WTC11 (cell line): ENCODE measurements around the gene RNGTT. TPM values are rescaled to one million over a fixed set of nuclear protein-coding genes. Genes with fewer than 3 reads are reported as not detected.

Source experiments
- EMX1 ChIP-seq: fragments of 250-450 bp; sonication (Bioruptor Pico); IDR thresholded peaks from 2 replicates; pipeline ENCODE4 v1.8.0; 2021; ENCODE audit warnings: mild to moderate bottlenecking
- PRRX2 ChIP-seq: fragments of 250-450 bp; sonication (Bioruptor Pico); IDR thresholded peaks from 2 replicates; pipeline ENCODE4 v1.8.0; 2021; ENCODE audit warnings: mild to moderate bottlenecking
- TEAD4 ChIP-seq: sonication (generic); formaldehyde crosslinking; IDR thresholded peaks from 2 replicates; pipeline ENCODE4 v1.8.0; 2022; ENCODE audit warnings: mild to moderate bottlenecking, missing genetic modification reagents
- ZBTB21 ChIP-seq: sonication (generic); formaldehyde crosslinking; IDR thresholded peaks from 2 replicates; pipeline ENCODE4 v1.8.1; 2023; ENCODE audit warnings: mild to moderate bottlenecking, missing genetic modification reagents, borderline replicate concordance
- ZNF671 ChIP-seq: fragments of 250-450 bp; sonication (Bioruptor Pico); IDR thresholded peaks from 2 replicates; pipeline ENCODE4 v1.8.0; 2021; ENCODE audit warnings: mild to moderate bottlenecking
- total RNA-seq: library from RNA; stranded (reverse); gene quantifications from 3 replicates; pipeline ENCODE4 v1.2.3, GENCODE V29; 2021
- TF ChIP-seq, protein P1 (sequence below): sonication (generic); formaldehyde crosslinking; IDR thresholded peaks from 2 replicates; pipeline ENCODE4 v1.8.0; 2023; ENCODE audit warnings: missing genetic modification reagents, mild to moderate bottlenecking, borderline replicate concordance
- TF ChIP-seq, protein P2 (sequence below): fragments of 250-450 bp; sonication (Bioruptor Pico); IDR thresholded peaks from 2 replicates; pipeline ENCODE4 v1.9.0; 2021; ENCODE audit warnings: moderate library complexity, mild to moderate bottlenecking, inconsistent platforms, borderline replicate concordance
- TF ChIP-seq, protein P3 (sequence below): sonication (generic); formaldehyde crosslinking; IDR thresholded peaks from 2 replicates; pipeline ENCODE4 v1.8.1; 2022; ENCODE audit warnings: low read depth, mild to moderate bottlenecking, moderate library complexity, missing genetic modification reagents, borderline replicate concordance
- TF ChIP-seq, protein P4 (sequence below): sonication (generic); formaldehyde crosslinking; IDR thresholded peaks from 2 replicates; pipeline ENCODE4 v1.8.0; 2023; ENCODE audit warnings: mild to moderate bottlenecking, missing genetic modification reagents
- TF ChIP-seq, protein P5 (sequence below): fragments of 250-450 bp; sonication (Bioruptor Pico); conservative IDR thresholded peaks from 2 replicates; pipeline ENCODE4 v1.9.0; 2021; ENCODE audit warnings: mild to moderate bottlenecking
- TF ChIP-seq, protein P6 (sequence below): fragments of 250-450 bp; sonication (Bioruptor Pico); IDR thresholded peaks from 2 replicates; pipeline ENCODE4 v1.9.0; 2021; ENCODE audit warnings: mild to moderate bottlenecking, borderline replicate concordance
- TF ChIP-seq, protein P7 (sequence below): sonication (generic); formaldehyde crosslinking; IDR thresholded peaks from 2 replicates; pipeline ENCODE4 v1.8.1; 2023; ENCODE audit warnings: mild to moderate bottlenecking, missing genetic modification reagents

RNGTT gene
- total RNA-seq, 1 experiment from 2014 or later = 20.4 TPM

DNA sequence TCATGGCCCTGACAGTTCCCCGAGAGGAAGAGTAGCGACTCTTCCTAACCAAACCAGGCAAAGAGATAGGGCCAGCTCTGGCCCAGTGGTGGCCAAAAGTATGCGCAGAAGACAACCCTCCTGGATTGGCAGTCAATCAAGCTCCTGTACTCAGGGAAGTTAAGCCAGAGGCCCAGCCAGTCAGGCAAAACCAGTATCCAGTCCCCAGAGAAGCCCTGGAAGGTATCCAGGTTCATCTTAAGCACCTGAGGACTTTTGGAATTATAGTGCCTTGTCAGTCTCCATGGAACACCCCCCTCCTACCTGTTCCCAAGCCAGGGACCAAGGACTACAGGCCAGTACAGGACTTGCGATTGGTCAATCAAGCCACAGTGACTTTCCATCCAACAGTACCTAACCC, 298.3 kb downstream of the RNGTT start (continued):
- TF ChIP-seq, protein P1, sequence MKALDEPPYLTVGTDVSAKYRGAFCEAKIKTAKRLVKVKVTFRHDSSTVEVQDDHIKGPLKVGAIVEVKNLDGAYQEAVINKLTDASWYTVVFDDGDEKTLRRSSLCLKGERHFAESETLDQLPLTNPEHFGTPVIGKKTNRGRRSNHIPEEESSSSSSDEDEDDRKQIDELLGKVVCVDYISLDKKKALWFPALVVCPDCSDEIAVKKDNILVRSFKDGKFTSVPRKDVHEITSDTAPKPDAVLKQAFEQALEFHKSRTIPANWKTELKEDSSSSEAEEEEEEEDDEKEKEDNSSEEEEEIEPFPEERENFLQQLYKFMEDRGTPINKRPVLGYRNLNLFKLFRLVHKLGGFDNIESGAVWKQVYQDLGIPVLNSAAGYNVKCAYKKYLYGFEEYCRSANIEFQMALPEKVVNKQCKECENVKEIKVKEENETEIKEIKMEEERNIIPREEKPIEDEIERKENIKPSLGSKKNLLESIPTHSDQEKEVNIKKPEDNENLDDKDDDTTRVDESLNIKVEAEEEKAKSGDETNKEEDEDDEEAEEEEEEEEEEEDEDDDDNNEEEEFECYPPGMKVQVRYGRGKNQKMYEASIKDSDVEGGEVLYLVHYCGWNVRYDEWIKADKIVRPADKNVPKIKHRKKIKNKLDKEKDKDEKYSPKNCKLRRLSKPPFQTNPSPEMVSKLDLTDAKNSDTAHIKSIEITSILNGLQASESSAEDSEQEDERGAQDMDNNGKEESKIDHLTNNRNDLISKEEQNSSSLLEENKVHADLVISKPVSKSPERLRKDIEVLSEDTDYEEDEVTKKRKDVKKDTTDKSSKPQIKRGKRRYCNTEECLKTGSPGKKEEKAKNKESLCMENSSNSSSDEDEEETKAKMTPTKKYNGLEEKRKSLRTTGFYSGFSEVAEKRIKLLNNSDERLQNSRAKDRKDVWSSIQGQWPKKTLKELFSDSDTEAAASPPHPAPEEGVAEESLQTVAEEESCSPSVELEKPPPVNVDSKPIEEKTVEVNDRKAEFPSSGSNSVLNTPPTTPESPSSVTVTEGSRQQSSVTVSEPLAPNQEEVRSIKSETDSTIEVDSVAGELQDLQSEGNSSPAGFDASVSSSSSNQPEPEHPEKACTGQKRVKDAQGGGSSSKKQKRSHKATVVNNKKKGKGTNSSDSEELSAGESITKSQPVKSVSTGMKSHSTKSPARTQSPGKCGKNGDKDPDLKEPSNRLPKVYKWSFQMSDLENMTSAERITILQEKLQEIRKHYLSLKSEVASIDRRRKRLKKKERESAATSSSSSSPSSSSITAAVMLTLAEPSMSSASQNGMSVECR (CRISPR knock-in tag) = no peak
- TF ChIP-seq ZBTB21 = no peak
- no peak for TF ChIP-seq TEAD4 (CRISPR knock-in tag)
- TF ChIP-seq ZNF671 (CRISPR knock-in tag) = no peak
- TF ChIP-seq, protein P2, sequence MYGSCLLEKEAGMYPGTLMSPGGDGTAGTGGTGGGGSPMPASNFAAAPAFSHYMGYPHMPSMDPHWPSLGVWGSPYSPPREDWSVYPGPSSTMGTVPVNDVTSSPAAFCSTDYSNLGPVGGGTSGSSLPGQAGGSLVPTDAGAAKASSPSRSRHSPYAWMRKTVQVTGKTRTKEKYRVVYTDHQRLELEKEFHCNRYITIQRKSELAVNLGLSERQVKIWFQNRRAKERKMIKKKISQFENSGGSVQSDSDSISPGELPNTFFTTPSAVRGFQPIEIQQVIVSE = no peak
- TF ChIP-seq, protein P3, sequence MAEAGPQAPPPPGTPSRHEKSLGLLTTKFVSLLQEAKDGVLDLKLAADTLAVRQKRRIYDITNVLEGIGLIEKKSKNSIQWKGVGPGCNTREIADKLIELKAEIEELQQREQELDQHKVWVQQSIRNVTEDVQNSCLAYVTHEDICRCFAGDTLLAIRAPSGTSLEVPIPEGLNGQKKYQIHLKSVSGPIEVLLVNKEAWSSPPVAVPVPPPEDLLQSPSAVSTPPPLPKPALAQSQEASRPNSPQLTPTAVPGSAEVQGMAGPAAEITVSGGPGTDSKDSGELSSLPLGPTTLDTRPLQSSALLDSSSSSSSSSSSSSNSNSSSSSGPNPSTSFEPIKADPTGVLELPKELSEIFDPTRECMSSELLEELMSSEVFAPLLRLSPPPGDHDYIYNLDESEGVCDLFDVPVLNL (CRISPR knock-in tag) = no peak
- TF ChIP-seq EMX1 (CRISPR knock-in tag) = no peak
- TF ChIP-seq PRRX2 (CRISPR knock-in tag) = no peak
- TF ChIP-seq, protein P4, sequence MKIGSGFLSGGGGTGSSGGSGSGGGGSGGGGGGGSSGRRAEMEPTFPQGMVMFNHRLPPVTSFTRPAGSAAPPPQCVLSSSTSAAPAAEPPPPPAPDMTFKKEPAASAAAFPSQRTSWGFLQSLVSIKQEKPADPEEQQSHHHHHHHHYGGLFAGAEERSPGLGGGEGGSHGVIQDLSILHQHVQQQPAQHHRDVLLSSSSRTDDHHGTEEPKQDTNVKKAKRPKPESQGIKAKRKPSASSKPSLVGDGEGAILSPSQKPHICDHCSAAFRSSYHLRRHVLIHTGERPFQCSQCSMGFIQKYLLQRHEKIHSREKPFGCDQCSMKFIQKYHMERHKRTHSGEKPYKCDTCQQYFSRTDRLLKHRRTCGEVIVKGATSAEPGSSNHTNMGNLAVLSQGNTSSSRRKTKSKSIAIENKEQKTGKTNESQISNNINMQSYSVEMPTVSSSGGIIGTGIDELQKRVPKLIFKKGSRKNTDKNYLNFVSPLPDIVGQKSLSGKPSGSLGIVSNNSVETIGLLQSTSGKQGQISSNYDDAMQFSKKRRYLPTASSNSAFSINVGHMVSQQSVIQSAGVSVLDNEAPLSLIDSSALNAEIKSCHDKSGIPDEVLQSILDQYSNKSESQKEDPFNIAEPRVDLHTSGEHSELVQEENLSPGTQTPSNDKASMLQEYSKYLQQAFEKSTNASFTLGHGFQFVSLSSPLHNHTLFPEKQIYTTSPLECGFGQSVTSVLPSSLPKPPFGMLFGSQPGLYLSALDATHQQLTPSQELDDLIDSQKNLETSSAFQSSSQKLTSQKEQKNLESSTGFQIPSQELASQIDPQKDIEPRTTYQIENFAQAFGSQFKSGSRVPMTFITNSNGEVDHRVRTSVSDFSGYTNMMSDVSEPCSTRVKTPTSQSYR = no peak
- TF ChIP-seq, protein P5, sequence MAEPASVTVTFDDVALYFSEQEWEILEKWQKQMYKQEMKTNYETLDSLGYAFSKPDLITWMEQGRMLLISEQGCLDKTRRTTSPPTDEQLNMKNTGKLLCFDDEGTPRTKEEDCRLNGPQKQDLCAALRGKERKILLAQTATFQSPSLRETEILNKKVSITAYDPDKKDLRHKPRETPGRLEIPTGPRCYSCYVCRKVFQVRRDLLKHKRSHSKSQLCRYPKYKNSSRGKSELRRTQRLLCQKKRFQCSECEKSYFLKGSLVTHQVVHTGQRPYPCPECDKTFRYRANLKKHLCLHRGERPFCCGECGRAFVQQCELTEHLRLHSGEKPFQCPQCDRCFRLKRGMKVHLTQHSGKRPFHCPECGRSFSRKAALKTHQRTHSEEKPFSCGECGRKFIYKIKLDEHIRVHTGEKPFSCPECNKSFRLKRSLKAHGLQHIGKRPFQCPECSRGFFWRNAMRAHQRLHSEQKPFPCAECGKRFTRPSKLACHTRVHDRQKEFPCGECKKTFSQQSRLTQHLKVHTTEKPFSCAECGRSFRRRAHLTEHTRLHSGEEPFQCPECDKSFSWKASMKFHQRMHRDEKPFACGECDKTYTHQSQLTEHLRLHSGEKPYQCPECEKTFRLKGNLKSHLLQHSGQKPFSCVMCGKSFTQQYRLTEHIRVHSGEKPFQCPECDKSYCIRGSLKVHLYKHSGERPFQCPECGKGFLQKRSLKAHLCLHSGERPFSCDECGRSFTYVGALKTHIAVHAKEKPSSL (CRISPR knock-in tag) = no peak
- TF ChIP-seq, protein P6, sequence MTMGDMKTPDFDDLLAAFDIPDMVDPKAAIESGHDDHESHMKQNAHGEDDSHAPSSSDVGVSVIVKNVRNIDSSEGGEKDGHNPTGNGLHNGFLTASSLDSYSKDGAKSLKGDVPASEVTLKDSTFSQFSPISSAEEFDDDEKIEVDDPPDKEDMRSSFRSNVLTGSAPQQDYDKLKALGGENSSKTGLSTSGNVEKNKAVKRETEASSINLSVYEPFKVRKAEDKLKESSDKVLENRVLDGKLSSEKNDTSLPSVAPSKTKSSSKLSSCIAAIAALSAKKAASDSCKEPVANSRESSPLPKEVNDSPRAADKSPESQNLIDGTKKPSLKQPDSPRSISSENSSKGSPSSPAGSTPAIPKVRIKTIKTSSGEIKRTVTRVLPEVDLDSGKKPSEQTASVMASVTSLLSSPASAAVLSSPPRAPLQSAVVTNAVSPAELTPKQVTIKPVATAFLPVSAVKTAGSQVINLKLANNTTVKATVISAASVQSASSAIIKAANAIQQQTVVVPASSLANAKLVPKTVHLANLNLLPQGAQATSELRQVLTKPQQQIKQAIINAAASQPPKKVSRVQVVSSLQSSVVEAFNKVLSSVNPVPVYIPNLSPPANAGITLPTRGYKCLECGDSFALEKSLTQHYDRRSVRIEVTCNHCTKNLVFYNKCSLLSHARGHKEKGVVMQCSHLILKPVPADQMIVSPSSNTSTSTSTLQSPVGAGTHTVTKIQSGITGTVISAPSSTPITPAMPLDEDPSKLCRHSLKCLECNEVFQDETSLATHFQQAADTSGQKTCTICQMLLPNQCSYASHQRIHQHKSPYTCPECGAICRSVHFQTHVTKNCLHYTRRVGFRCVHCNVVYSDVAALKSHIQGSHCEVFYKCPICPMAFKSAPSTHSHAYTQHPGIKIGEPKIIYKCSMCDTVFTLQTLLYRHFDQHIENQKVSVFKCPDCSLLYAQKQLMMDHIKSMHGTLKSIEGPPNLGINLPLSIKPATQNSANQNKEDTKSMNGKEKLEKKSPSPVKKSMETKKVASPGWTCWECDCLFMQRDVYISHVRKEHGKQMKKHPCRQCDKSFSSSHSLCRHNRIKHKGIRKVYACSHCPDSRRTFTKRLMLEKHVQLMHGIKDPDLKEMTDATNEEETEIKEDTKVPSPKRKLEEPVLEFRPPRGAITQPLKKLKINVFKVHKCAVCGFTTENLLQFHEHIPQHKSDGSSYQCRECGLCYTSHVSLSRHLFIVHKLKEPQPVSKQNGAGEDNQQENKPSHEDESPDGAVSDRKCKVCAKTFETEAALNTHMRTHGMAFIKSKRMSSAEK (CRISPR knock-in tag) = no peak
- TF ChIP-seq, protein P7, sequence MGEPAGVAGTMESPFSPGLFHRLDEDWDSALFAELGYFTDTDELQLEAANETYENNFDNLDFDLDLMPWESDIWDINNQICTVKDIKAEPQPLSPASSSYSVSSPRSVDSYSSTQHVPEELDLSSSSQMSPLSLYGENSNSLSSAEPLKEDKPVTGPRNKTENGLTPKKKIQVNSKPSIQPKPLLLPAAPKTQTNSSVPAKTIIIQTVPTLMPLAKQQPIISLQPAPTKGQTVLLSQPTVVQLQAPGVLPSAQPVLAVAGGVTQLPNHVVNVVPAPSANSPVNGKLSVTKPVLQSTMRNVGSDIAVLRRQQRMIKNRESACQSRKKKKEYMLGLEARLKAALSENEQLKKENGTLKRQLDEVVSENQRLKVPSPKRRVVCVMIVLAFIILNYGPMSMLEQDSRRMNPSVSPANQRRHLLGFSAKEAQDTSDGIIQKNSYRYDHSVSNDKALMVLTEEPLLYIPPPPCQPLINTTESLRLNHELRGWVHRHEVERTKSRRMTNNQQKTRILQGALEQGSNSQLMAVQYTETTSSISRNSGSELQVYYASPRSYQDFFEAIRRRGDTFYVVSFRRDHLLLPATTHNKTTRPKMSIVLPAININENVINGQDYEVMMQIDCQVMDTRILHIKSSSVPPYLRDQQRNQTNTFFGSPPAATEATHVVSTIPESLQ (CRISPR knock-in tag) = no peak
